HG02623 (cell line): Measurements from ENCODE around the gene FBXO24.

Experiments used
- ATAC-seq: cut with Tn5 transposase; IDR thresholded peaks from one replicate; pipeline ENCODE4 v1.9.1; 2021; ENCODE audit warnings: moderate library complexity; ENCODE audit not compliant: unreplicated experiment

Gene FBXO24

DNA sequence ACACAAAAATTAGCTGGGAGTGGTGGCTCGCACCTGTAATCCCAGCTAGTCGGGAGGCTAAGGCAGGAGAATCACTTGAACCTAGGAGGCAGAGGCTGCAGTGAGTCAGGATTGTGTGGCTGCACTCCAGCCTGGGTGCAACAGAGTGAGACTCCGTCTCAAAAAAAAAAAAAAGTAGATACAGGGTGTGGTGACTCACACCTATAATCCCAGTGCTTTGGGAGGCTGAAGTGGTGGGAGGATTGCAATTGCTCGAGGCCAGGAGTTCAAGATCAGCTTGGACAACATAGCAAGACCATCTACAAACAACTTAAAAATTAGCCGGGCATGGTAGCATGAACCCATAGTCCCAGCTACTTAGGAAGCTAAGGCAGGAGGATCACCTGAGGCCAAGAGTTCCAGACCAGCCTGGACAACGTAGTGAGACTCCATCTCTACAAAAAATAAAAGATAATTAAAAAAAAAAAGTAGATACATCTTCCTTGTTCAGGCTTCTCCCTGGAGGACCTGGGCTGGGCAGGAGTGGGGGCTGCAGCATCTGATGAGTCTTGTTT, 28.3 kb downstream of the FBXO24 start:
- ATAC-seq, result no peak

DNA sequence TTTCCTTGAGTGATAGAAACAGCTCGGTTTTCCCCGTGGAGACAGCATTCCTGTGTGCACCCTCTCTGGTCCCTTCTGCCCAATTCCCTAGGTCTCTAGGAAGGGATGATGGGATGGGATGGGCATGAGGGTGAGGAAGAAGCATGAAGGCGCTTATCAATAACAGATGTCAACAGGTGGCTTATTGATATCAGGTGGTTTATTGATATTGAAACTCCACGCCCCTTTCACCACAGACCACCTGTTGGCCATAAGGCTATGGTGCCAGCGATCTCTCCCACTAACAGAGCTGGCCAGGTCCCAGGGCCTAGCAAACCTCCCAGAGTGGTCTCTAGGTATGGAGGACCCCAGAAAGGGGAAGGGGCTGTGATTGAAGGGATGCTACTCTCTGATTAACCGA, 34.1 kb downstream of the FBXO24 start:
- ATAC-seq, result no peak

DNA sequence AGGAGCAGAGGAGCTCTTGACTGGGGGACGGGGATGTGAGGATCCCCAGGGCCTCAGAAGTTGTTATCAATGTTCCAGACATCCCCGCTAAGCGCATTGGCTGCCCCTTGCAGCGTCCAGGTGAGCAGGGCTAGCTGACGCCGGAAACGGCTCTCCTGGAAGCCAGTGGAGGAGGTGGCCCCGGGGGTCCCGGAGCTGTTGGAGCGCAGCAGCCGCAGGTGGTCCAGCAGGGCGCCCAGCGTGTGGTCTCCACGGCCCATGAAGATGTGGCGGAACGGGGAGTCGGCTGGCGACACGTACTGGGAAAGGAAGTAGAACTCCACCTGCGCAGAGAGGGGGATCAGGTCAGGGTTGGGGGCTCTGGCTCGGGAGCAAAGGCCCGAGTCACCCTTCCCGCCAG, 34.7 kb downstream of the FBXO24 start:
- no peak for ATAC-seq

DNA sequence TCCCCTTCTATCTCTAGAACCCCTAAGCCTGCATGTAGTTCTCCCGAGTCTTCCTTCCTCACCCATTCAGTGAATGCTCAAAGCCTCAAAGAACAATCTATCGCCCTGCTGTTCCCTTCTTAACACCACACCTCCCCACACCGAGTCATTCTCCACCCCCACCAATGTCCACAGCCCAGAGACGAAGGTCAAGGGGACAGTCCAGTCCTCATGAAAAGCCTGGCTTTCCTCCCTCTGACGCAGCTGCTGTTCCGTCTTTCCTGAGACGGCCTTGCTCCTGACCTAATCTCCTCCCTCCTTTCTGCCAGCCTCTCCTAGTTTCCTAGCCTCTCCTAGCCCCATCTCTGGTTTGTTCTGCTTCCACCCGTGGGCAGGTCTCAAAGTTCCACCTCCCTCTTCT, 35.4 kb downstream of the FBXO24 start:
- ATAC-seq, result no peak

GRCh38 chr7:100623951-100624824, 38.1 kb downstream of the FBXO24 start:
- no peak for ATAC-seq

GRCh38 chr7:100626055-100626454, 39.9 kb downstream of the FBXO24 start:
- ATAC-seq, result no peak

- ATAC-seq, result peak; percentile 68
Observed at GRCh38 chr7:100626530-100627237, 40.6 kb downstream of the FBXO24 start.

- no peak for ATAC-seq
Observed at GRCh38 chr7:100627238-100627549, 41.1 kb downstream of the FBXO24 start.

DNA sequence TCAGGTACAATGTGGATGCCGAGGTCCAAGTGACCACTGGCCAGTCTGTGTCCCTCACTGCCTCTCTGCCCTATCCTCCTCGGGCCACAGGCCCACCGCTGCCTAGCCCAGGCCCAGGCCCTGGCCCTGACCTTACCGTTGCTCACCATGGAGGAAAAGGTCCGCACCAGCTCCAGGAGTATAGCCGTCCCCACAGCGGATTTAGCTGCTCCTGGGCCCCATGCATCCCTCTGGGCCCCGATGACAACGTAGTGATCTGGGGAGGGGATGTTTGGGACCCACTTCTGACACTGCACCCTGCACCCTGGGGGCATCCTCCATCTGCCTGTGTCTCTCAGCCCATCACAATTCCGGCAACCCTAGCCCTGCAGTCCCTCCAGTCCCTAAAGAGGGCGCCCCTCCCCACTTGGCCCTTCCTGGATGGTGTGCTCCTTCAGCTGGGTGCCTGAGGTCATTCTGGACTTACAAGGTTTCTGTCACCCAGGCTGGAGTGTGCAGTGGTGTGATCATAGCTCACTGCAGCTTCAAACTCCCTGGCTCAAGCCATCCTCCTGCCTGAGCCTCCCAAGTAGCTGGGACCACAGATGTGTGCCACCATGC, 43.1 kb downstream of the FBXO24 start:
- ATAC-seq, result no peak

DNA sequence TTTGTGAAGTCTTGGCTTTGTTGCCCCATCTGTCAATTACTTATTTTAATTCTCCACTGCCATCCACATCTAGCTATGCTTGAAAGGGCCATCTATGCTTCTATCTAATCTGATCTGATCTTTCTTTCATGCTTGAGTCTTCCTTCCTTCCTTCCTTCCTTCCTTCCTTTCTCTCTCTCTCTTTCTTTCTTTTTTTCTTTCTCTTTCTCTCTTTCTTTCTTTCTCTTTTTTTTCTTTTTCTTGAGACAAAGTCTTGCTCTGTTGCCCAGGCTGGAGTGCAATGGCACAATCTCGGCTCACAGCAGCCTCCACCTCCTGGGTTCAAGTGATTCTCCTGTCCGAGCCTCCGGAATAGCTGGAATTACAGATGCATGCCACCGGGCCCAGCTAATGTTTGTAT, 43.9 kb downstream of the FBXO24 start:
- no peak for ATAC-seq

GRCh38 chr7:100632951-100633717, 47.0 kb downstream of the FBXO24 start:
- ATAC-seq, result no peak

DNA sequence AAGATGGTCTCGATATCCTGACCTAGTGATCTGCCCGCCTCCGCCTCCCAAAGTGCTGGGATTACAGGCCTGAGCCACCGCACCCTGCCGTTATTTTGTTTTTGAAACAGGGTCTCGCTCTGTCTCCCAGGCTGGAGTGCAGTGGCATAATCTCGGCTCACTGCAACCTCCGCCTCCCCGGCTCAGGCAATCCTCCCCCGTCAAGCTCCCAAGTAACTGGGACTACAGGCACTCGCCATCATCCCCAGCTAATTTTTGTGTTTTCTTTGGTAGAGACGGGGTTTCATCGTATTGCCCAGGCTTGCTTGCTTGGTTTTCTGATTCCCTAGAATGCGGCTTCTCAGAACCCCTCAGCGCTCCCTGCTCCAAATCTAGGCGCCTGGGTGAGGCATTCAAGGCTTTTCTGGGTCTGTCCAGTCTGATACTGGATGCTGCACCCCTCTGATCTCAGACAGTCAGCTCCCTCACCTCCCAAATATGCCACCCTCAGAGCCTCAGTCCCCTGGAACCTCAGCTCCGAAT, 53.9 kb downstream of the FBXO24 start:
- no peak for ATAC-seq

DNA sequence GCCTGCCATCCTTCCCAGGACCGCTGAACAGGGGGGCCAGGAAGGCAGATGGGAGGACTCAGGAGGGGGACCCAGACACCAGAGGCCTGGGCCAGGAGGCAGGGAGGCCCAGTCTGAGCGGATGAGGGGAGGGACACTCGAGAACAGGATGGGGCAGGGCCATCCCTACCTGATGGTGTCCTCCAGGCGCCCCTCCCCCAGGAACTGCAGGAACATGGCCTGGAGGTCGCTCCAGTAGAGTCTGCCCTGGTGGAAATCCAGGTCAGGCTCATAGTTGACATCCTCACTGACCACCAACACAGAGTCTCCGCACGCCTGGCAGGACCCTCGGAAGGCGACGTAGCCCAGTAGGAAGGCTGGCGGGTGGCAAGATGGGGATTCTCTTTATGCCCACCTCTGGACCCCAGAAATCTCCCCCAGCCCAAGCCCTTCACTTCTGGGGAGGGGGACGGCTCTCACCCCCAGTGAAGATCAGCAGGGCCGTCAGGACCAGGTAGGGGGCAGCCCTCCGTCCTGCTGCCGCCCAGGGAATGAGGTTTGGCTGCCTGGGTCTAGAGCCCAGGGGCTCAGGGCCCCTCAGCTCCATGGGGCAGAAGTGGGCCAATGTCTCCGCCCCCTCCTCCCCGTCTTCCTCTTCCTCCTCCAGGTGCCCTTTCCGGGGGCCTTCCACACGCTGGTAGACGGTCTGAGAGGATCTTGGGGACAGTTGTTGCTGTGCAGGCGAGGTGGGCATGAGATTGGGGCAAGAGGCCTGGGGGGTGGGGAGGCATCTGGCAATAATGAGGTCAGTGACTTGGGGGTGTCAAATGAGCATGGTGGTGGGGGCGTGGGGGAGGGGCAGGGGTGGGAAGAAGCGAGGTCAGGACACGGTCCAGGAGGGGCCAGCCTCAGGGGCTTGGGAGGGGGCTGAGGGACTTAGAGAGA, 54.7 kb downstream of the FBXO24 start:
- ATAC-seq, result no peak

DNA sequence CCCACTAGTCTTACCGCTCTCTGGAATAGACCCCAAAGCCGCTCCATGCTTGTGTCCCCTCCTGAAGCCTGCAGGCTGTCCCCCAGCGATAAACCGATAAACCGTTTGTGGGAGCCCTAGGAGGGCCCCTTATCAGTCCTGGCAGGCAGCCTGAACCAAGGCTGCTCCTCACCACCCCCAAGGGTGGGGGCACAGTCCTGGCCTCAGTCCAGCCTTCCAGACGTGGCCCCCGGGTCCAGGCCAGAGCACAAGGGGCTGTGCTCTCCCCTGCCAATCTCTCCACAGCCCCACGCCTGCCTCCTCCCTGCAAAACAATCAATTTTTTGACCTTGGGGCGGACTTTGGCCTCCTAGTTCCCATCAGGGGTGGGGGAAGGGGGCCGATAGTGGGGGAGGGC, 55.3 kb downstream of the FBXO24 start, which contains the start of gene TFR2:
Gene TFR2 (minus strand): TSS at position 90 of the 397 bp plus-strand sequence. CDS start 43 bp downstream, at position 47.
- no peak for ATAC-seq

- ATAC-seq, result no peak
Observed at GRCh38 chr7:100641860-100642533, 55.9 kb downstream of the FBXO24 start.

GRCh38 chr7:100642534-100642907, 56.4 kb downstream of the FBXO24 start:
- no peak for ATAC-seq

DNA sequence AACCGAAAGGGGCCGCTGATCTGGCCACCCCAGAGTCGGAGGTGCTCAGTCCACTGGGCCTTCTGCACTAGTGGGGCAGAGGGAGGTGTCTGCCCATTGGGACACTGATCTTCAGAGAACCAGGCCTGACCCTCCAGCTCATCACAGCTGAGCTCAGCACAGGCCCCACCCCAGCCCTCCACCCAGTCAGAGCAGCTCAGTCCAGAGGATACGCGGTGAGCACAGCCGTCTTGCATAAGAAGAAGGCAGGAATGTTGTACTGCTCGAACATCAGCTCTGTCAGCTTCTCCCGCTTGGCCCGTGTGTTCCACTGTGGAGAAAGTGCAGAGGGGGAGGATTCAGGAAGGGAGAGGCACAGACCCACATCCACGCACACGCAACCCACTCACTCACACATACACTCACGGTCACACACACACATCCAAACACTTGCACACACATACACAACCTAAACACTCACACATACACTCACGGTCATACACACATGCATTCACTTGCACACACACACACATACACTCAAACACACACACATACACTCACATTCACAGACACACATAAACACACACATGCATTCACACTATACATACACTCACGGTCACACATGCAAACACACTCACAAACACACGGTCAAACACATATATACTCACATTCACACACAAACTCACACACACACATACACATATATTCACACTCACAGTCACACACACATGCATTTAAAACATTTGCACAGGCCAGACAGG, 63.9 kb downstream of the FBXO24 start:
- ATAC-seq, result no peak
